ENCODE measurements around the gene PTGFRN. TPM values are rescaled to one million over a fixed set of nuclear protein-coding genes. Genes with fewer than 3 reads are reported as not detected.

PTGFRN gene
- polyA plus RNA-seq, 1 donor (not counting 4 experiments of a cell fraction or from before 2014, with no cell fraction given), result 177 TPM

DNA sequence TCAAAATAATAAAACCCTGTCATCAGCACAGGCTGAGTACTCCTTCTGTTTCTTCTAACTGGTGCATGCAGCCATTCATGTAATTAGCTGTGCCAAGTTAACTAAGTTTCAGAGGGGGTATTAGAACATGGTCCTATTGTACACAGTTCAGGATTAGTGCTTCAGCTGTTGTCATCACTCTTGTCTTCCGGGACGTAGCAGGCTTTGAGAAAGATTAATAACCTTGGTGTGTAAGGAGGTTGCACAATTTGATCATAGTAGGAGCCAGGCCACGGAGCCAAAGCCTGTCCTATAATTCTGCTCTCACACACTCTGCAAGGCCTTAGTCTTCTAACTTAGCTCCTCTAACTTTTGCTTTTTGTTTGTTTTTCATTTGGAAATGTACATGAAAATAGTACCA lies 44.7 kb downstream of the PTGFRN start:
- H3K27ac ChIP-seq (ENCODE audit: control insufficient read depth, insufficient read depth, low read length), result no peak overlapping the region
- no peaks in the 10 kb centered on the region for H4K20me1 ChIP-seq (ENCODE audit: control insufficient read depth, extremely low read depth, insufficient read depth, low read length)
- H3K36me3 ChIP-seq (ENCODE audit: control insufficient read depth in 2 of 2, extremely low read depth in 1 of 2, insufficient read depth in 2 of 2, low read length in 2 of 2), result peaks cover 28 to 38% of the 10 kb centered on the region in 2 experiments
- H2AFZ ChIP-seq (ENCODE audit: control insufficient read depth, low read length), result no peak overlapping the region
- no peaks in the 10 kb centered on the region for H3K27me3 ChIP-seq (ENCODE audit: control insufficient read depth, extremely low read depth, insufficient read depth, low read length)
- TF ChIP-seq, protein P1, sequence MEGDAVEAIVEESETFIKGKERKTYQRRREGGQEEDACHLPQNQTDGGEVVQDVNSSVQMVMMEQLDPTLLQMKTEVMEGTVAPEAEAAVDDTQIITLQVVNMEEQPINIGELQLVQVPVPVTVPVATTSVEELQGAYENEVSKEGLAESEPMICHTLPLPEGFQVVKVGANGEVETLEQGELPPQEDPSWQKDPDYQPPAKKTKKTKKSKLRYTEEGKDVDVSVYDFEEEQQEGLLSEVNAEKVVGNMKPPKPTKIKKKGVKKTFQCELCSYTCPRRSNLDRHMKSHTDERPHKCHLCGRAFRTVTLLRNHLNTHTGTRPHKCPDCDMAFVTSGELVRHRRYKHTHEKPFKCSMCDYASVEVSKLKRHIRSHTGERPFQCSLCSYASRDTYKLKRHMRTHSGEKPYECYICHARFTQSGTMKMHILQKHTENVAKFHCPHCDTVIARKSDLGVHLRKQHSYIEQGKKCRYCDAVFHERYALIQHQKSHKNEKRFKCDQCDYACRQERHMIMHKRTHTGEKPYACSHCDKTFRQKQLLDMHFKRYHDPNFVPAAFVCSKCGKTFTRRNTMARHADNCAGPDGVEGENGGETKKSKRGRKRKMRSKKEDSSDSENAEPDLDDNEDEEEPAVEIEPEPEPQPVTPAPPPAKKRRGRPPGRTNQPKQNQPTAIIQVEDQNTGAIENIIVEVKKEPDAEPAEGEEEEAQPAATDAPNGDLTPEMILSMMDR (optimal IDR thresholded peaks at IDR 0.05 in 1 of 3, IDR thresholded peaks at IDR 0.05 in 1 of 3, conservative IDR thresholded peaks at IDR 0.05 in 1 of 3; ENCODE audit: extremely low read depth in 1 of 3, insufficient read depth in 2 of 3, low read length in 3 of 3), result no peak
- no peak for TF ChIP-seq EZH2 (IDR thresholded peaks at IDR 0.05; ENCODE audit: low read length)
- DNase-seq (ENCODE audit: low read depth, low spot score) (no peak), FAIRE-seq (no peak)
- no peak overlapping the region for H3K4me2 ChIP-seq (ENCODE audit: control insufficient read depth, extremely low read depth, insufficient read depth, low read depth, low read length)
- H3K4me1 ChIP-seq (ENCODE audit: control insufficient read depth, extremely low read depth, insufficient read depth, low read length), result no peaks in the 10 kb centered on the region
- H3K9ac ChIP-seq (ENCODE audit: control insufficient read depth, extremely low read depth, insufficient read depth, low read length), result no peak overlapping the region
- H3K9me3 ChIP-seq (ENCODE audit: control insufficient read depth, low read depth, low read length), result no peaks in the 10 kb centered on the region
- H3K9me1 ChIP-seq (ENCODE audit: control insufficient read depth, extremely low read depth, insufficient read depth, low read length), result no peaks in the 10 kb centered on the region
- H3K4me3 ChIP-seq (ENCODE audit: control insufficient read depth in 2 of 3, extremely low read depth in 1 of 3, insufficient read depth in 2 of 3, low read depth in 1 of 3, low read length in 3 of 3), result no peak overlapping the region
- H3K79me2 ChIP-seq (ENCODE audit: control insufficient read depth, insufficient read depth, low read length), result peaks cover 87% of the 10 kb centered on the region
- dilution Hi-C loops (cut with MboI; ENCODE audit: extremely low pct_ligation_motif_present, low sequenced_read_pairs), result no loop called here

DNA sequence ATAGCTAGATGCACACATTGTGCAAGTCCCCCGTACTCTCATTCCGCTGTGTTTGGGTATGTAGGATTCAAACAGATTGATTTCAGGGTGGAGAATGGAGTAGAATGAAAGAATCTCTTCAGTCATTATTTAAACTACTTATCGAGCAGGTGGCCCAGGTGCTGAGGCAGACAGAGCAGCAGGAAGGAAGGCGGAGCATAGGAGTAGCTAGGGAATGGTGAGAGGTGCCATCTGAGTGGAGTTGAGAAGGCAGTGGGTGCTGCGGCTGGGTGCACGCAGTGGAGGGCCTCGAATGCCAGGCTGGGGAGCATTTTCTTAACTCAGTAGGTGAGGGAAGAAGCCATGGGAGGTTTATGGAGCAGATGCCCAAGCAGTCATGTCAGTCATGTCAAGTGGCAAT lies 46.7 kb downstream of the PTGFRN start:
- H3K79me2 ChIP-seq (ENCODE audit: control insufficient read depth, insufficient read depth, low read length), result peaks cover 83% of the 10 kb centered on the region
- no peak overlapping the region for H3K27ac ChIP-seq (ENCODE audit: control insufficient read depth, insufficient read depth, low read length)
- FAIRE-seq (no peak), DNase-seq (ENCODE audit: low read depth, low spot score) (no peak)
- H4K20me1 ChIP-seq (ENCODE audit: control insufficient read depth, extremely low read depth, insufficient read depth, low read length), result no peaks in the 10 kb centered on the region
- no peaks in the 10 kb centered on the region for H3K27me3 ChIP-seq (ENCODE audit: control insufficient read depth, extremely low read depth, insufficient read depth, low read length)
- no peak overlapping the region for H3K4me3 ChIP-seq (ENCODE audit: control insufficient read depth in 2 of 3, extremely low read depth in 1 of 3, insufficient read depth in 2 of 3, low read depth in 1 of 3, low read length in 3 of 3)
- H3K9me3 ChIP-seq (ENCODE audit: control insufficient read depth, low read depth, low read length), result no peaks in the 10 kb centered on the region
- peaks cover 23 to 33% of the 10 kb centered on the region in 2 experiments for H3K36me3 ChIP-seq (ENCODE audit: control insufficient read depth in 2 of 2, extremely low read depth in 1 of 2, insufficient read depth in 2 of 2, low read length in 2 of 2)
- dilution Hi-C loops (cut with MboI; ENCODE audit: extremely low pct_ligation_motif_present, low sequenced_read_pairs), result no loop called here
- H3K4me2 ChIP-seq (ENCODE audit: control insufficient read depth, extremely low read depth, insufficient read depth, low read depth, low read length), result no peak overlapping the region
- TF ChIP-seq, protein P1 (optimal IDR thresholded peaks at IDR 0.05 in 1 of 3, IDR thresholded peaks at IDR 0.05 in 1 of 3, conservative IDR thresholded peaks at IDR 0.05 in 1 of 3; ENCODE audit: extremely low read depth in 1 of 3, insufficient read depth in 2 of 3, low read length in 3 of 3), result no peak
- no peak for TF ChIP-seq EZH2 (IDR thresholded peaks at IDR 0.05; ENCODE audit: low read length)
- no peaks in the 10 kb centered on the region for H3K4me1 ChIP-seq (ENCODE audit: control insufficient read depth, extremely low read depth, insufficient read depth, low read length)
- no peak overlapping the region for H3K9ac ChIP-seq (ENCODE audit: control insufficient read depth, extremely low read depth, insufficient read depth, low read length)
- no peak overlapping the region for H2AFZ ChIP-seq (ENCODE audit: control insufficient read depth, low read length)
- H3K9me1 ChIP-seq (ENCODE audit: control insufficient read depth, extremely low read depth, insufficient read depth, low read length), result no peaks in the 10 kb centered on the region

Data from keratinocyte (primary cell).